Uterus (tissue), 4 donors: ENCODE measurements around the gene SENP5. TPM values are rescaled to one million over a fixed set of nuclear protein-coding genes. Genes with fewer than 3 reads are reported as not detected.
A peak's percentile ranks its signal among the peaks of the same experiment; 100 is the strongest.

Source experiments
- DNase-seq, 2 donors: peaks; one replicate each; pipeline ENCODE4 v3.0.0-alpha.2; 2019 to 2020
- H3K27ac ChIP-seq, 2 donors: fragments of 200-600 bp; sonication (generic); 1 replicate in 1 of 2; 2 replicates in 1 of 2; pipeline ENCODE4 v1.5.1; 2016 to 2018
- H3K27me3 ChIP-seq, 2 donors: fragments of 200-600 bp; sonication (generic); one replicate each; pipeline ENCODE4 v1.5.1; 2018 to 2019; ENCODE audit warnings: control low read depth in 1 of 2
- H3K36me3 ChIP-seq, 2 donors: fragments of 200-600 bp; sonication (generic); one replicate each; pipeline ENCODE4 v1.5.1; 2019; ENCODE audit warnings: control low read depth in 1 of 2
- H3K4me1 ChIP-seq, 2 donors: fragments of 200-600 bp; sonication (generic); one replicate each; pipeline ENCODE4 v1.5.1; 2018 to 2019; ENCODE audit warnings: control low read depth in 1 of 2
- H3K4me3 ChIP-seq, 2 donors: fragments of 200-600 bp; sonication (generic); 1 replicate in 1 of 2; 2 replicates in 1 of 2; pipeline ENCODE4 v1.5.1; 2018 to 2019; ENCODE audit warnings: mild to moderate bottlenecking in 1 of 2
- H3K9me3 ChIP-seq, 2 donors: fragments of 200-600 bp; sonication (generic); one replicate each; pipeline ENCODE4 v1.5.1; 2019; ENCODE audit warnings: control low read depth in 1 of 2
- CTCF ChIP-seq, 4 experiments: fragments of 200-600 bp in 2 of 4; fragments of 450-650 bp in 2 of 4; sonication (generic) in 2 of 4; IDR thresholded peaks; one replicate each; pipeline ENCODE4 v1.5.1; 2016 to 2019; ENCODE audit warnings: antibody characterized with exemption in 4 of 4, mild to moderate bottlenecking in 2 of 4, moderate library complexity in 1 of 4
- POLR2A ChIP-seq, 2 donors: fragments of 450-650 bp; IDR thresholded peaks; one replicate each; pipeline ENCODE4 v1.6.1; 2016; ENCODE audit warnings: antibody characterized with exemption in 2 of 2, mild to moderate bottlenecking in 1 of 2, moderate library complexity in 1 of 2
- intact Hi-C: fragments of 100-400 bp; cut with DNase I; formaldehyde crosslinking; loops from one replicate; pipeline ENCODE4 v1.15.1; 2023; ENCODE audit warnings: low total_unique reads
- total RNA-seq, 4 donors: library from RNA; depleted of rRNA in 3 of 4; stranded (reverse); fragments of >200 nt in 3 of 4; gene quantifications; one replicate each; pipeline versions ENCODE4 v1.1.0 to v1.2.4, GENCODE V29; 2014 to 2023
- donor health status: DM: yes; HTN: yes; CAD: no.

SENP5 gene
- total RNA-seq, 4 donors from 2014 or later: 31.8 to 130 (median 59.6) TPM

GRCh38 chr3:196965804-196966173 lies 98.1 kb downstream of the SENP5 start:
- Histone ChIP-seq H3K4me1 (peaks cover 0 to 3% of the 10 kb centered on the region in 2 donors), H3K27ac (no peak overlapping the region), H3K4me3 (no peak overlapping the region), H3K36me3 (no peaks in the 10 kb centered on the region), H3K9me3 (no peaks in the 10 kb centered on the region), H3K27me3 (no peaks in the 10 kb centered on the region)
- intact Hi-C loops: no loop called here
- TF ChIP-seq CTCF (IDR thresholded peaks at IDR 0.05) (no peak), POLR2A (IDR thresholded peaks at IDR 0.05) (no peak)
- DNase-seq: no peak

DNA sequence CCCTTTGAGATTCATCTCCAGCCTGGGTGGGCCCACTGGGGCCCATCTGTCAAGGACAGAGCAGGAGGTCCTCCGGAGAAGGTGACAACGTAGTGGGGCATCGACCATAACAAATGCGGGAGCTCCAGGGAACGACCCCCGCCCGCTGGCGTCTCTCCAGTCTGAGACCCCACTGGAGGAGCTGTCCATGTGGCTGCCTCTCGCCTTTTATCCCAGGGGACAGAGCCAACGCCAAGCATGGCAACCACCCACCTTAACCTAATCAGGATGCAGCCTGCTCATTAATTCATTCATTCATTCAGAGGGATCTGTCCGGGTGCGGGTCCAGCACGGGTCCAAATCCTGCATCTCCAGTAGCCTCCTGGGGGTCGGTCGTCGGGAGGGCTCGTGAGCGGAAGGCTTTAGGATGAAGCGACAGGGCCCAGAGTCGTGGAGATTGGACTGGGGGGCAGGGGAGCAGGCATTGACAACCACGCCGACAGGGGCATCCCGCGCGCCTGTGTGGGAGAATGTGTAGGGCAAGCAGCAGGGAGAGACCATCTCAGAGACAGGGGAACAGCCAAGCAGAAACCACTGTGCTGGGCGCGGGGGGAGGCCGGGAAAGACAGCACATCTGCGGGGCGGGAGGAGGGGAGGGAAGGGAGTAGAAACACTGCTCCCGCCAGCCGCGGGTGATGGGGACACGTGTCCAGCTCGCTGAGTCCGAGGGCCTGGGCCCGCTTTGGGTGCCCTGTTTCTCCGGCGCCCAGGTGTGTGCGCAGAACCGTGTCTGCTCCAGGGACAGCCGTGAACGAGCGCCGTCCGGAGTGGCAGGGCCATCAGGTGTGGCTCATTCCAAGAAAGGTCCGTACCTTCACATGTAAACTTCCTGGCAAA lies 99.0 kb downstream of the SENP5 start:
- H3K36me3 ChIP-seq: no peaks in the 10 kb centered on the region
- DNase-seq: no peak
- H3K9me3 ChIP-seq: no peaks in the 10 kb centered on the region
- H3K4me3 ChIP-seq: no peak overlapping the region
- intact Hi-C loops: no loop called here
- H3K27ac ChIP-seq: no peak overlapping the region
- H3K27me3 ChIP-seq: no peaks in the 10 kb centered on the region
- peaks cover 0 to 3% of the 10 kb centered on the region in 2 donors for H3K4me1 ChIP-seq
- TF ChIP-seq CTCF (IDR thresholded peaks at IDR 0.05) (no peak), POLR2A (IDR thresholded peaks at IDR 0.05) (no peak)

DNA sequence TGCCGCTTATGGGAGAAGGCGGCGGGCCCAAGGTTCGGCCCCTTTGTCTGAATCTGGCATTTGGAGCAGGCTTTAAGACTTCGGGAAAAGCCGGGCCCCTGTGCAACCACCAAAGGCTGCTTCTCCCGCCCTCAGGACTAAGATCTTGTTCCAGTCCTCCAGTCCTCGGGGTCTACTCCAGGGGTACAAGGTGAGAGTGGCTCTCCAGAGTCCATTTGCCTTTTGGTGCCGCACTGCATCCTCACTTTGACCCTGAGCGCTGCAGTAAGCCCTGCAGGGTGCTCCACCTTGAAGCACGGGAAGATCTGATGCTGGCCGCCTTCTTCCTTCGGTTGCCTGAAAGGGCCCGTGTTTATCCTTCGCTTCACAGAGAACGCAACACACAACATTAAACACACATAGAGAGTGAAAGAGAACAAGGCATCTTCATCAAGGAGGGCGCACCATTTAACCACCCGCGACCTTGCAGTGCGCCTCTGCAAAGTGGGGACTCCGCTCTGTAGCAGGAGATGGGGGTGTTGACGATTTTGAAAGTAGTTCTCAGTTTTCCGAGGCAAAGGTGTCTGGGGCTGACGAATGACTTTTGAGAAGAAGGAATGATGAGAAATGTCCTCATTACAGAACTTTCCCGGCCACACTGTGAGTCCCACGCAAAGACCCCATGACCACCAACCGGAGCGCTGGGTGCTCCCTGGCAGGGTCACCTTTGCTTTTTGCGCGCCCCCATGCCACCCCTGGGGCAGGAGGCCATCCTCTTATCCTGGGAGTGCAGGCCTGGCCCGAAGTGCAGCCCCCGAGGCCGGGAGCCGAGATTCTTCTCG lies 99.9 kb downstream of the SENP5 start:
- TF ChIP-seq CTCF (IDR thresholded peaks at IDR 0.05): no peak
- no peak for TF ChIP-seq POLR2A (IDR thresholded peaks at IDR 0.05)
- peaks cover 0 to 3% of the 10 kb centered on the region in 2 donors for H3K4me1 ChIP-seq
- DNase-seq: no peak
- H3K27ac ChIP-seq: no peak overlapping the region
- intact Hi-C loops: no loop called here
- no peaks in the 10 kb centered on the region for H3K27me3 ChIP-seq
- H3K9me3 ChIP-seq: no peaks in the 10 kb centered on the region
- peak overlapping the region; percentile 49 to 53 for H3K4me3 ChIP-seq
- H3K36me3 ChIP-seq: no peaks in the 10 kb centered on the region

DNA sequence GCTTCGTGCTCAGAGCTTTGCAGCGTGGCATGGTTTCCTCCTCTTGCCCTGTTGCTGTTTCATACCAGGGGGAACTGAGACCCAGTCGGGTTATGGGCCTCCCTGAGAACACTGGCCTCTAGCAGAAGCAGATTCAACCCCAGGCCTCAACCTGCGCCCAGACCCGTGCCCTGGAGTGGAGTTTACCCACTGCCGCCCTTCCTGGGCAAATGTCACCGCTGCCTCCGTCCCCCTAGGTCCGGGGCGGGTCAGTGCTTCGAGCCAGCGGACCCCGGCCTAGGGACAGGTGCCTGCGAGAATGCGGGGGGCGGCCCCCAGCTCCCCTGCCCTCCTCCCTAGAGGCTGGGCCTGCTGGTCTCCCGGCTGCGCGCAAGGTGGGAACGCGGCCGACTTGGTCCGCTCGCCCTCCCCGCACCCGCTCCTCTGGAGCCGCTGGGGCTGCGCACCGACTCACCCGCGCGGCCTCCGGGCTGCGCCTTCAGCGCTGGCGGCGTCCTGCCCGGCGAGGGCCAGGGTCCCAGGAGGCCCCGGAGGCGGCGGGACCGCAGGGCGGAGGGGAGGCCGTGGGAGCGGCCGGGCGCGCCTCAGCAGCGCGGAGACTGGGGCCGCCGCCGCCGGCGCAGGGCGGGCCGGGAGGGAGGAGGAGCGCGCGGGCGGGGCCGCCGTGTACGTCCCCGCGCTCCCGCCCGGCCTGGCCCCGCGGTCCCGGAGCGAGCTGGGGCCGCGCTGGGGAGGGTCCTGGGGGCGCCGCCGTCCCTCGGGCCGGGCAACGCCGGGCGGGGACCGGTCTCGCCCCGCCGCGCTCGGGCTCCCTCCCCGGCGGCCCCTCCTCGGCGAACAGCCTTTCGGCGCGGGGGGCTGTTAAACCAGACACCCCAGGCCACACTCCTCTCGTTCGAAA lies 100.8 kb downstream of the SENP5 start, which contains the start of gene PIGZ:
Gene PIGZ (minus strand): TSS at position 601 of the 901 bp plus-strand sequence. CDS start 16,802 bp downstream, outside the sequence.
- Histone ChIP-seq H3K27me3 (no peaks in the 10 kb centered on the region), H3K9me3 (no peaks in the 10 kb centered on the region), H3K4me1 (peaks cover 0 to 3% of the 10 kb centered on the region in 2 donors), H3K4me3 (peak within 1 kb of the TSS; percentile 49 to 53), H3K36me3 (no peaks in the 10 kb centered on the region), H3K27ac (peak within 1 kb of the TSS; percentile 11 to 67)
- TF ChIP-seq POLR2A (IDR thresholded peaks at IDR 0.05) (no peak), CTCF (IDR thresholded peaks at IDR 0.05) (no peak)
- no peak for DNase-seq
- intact Hi-C loops: no loop called here
